Cardiac septum (tissue), 1 donor: ENCODE measurements around the gene ARHGAP4. TPM values are rescaled to one million over a fixed set of nuclear protein-coding genes. Genes with fewer than 3 reads are reported as not detected.

Experiments
- DNase-seq: peaks from one replicate; pipeline ENCODE4 v3.0.0-alpha.2; 2020; ENCODE audit warnings: low spot score
- intact Hi-C: fragments of 100-400 bp; cut with DNase I; formaldehyde crosslinking; loops from one replicate; pipeline ENCODE4 v1.14.0; 2022
- total RNA-seq: library from RNA; stranded (reverse); fragmentation: NEBNext Ultra II Directional; extraction: Animal tissue kit (Norgen Biotek cat#: 25700); gene quantifications from one replicate; pipeline ENCODE4 v1.2.1, GENCODE V29; 2021
- donor health status: DM: no; HTN: no; CAD: no.

ARHGAP4 gene
- total RNA-seq, 1 donor from 2014 or later: 22.9 TPM

DNA sequence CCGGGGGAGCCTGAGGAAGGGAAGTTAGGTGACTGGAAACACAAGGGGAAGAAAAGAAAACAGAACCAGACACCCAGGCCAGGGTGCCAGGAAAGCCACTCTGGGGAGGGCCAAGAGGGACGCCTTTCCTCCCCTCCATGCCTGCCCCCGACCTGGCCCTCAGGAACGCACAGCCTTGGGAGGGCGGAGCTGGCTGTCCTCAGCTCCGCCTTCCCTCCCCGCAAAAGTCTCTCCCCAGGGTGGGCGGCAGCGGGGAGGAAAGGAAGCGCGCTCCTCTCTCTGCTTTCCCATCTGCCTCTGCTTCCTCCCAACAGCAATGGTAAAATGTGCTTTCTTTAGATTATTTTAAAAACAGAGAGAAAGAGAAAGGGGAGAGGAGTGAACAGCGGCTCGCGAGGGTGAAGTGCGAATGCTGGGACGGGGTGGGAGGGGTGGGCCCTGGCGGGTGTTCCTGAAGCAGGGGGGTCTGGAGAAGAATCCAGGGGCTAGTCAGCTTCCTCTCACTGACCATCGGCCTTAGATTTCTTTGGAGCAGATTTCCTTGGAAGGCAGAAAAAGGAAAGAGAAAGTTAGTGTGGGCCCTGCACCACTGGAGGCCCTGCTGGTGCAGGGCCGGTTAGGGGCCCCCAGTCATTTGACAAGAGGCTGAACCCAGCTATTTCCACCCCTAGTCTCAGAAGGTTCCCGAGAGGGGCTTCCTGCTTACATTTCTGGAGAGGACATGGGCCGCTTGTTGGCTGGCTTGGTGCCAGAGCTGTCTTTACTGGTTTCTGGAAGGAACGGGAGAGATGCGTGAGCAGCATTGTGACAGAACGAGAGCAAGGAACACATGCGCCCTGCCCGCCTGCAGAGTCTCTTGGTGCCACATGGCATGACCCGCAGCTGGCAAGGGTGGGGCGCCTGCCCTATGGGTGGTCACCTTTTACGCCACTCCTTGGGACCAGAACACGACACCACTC, 23.1 kb upstream of the ARHGAP4 start:
- DNase-seq: no peak
- intact Hi-C loops: no loop called here

DNA sequence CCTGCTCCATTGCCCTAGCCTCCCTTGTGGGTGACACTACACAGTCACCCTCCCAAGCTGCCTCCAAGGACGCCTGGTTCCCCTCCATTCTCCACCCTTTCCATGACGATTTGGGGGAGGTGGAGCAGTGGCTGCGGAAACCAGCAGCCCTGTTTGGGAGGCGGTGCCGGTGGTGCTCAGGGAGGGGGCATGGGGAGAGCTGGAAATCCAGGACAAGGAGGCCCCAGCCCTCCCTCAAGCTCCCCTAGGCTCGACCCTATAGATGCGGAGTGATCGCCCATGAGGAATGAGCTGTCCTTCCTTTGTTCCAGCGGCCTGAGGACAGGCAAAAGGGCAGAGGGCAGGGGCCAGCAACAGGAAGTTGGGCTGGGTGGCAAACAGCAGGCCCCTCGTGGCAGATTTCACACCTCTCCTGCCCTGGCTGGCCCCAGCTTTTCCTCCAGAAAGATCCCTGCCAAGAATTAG, 22.0 kb upstream of the ARHGAP4 start:
- no peak for DNase-seq
- intact Hi-C loops: no loop called here

DNA sequence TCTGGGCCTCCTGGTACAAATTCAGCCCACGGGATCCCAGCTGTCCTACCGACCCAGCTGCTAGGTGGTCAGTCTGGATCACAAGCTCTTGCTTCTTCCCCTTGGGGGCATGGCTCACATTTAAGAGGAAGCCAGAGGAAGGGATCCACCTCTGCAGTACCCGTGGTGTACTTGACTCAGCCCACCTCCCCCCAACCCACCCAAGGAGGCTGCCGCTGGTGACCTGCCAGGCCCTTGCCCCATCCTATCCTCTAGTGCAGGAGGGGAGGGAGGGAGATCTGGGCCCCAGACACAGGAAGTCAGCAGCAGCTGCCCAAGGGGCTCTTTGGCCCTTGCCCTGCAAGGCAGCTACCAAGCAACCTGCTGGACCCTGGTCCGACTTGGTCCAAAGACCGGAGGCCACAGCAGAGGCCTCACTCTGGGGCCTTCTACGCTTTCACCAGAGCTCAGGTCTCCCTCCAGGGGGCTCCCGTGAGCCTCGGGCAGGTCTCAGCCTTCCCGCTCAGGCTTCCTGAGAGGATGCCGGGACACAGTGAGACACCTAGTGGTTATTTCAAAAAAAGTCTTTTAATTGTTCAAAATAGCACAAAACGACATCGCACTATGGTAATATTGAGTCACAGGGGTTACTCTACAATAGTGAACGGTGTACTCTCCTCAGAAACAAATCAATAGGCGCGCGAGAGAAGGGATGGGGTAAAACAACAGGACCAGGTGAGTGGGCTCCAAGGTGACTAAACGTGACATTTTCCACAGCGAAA, 21.1 kb upstream of the ARHGAP4 start:
- intact Hi-C loops: no loop called here
- peak; percentile 89 for DNase-seq

- DNase-seq: no peak
- intact Hi-C loops: no loop called here
These were observed 20.2 kb upstream of the ARHGAP4 start for GRCh38 chrX:153945956-153946943.

GRCh38 chrX:153944800-153945150, 18.7 kb upstream of the ARHGAP4 start:
- DNase-seq: no peak
- intact Hi-C loops: no loop called here

DNA sequence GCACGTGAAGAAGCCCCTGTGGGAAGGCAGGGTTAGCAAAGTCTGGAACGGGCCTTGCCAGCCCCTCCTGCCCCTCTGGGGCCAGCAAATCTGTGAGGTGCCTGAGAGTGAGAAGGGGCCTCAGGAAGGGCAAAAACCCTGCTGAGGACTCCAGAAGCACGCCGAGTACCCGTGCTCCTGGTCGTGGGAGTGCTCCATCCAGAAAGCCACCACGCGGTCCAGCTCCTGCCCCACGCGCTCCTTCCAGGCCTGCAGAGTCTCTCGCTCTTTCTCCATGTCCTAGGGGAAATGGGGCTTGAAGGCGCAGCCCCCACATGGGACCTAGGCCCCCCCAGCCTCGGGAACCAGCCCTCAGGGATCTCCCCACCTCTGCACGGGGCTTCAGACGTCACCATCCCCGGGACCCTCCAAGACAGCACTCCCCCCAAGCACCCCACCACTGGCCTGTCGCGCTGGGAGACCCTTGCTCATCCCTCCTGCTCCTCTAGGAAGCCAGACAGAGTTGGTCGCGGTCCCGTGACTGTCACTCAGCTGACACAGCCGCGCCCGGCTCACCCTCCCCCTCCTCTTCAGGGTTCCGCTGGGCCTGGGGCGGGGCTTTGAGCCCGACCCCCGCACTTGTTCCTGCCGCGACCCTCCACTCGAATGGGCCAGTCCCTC, 18.2 kb upstream of the ARHGAP4 start, which contains the start of gene RENBP:
TSS of gene RENBP (minus strand) at position 504 of the 660 bp plus-strand sequence. CDS start at position 471, 33 bp downstream.
- DNase-seq: peak; percentile 91
- intact Hi-C loops: no loop called here

DNA sequence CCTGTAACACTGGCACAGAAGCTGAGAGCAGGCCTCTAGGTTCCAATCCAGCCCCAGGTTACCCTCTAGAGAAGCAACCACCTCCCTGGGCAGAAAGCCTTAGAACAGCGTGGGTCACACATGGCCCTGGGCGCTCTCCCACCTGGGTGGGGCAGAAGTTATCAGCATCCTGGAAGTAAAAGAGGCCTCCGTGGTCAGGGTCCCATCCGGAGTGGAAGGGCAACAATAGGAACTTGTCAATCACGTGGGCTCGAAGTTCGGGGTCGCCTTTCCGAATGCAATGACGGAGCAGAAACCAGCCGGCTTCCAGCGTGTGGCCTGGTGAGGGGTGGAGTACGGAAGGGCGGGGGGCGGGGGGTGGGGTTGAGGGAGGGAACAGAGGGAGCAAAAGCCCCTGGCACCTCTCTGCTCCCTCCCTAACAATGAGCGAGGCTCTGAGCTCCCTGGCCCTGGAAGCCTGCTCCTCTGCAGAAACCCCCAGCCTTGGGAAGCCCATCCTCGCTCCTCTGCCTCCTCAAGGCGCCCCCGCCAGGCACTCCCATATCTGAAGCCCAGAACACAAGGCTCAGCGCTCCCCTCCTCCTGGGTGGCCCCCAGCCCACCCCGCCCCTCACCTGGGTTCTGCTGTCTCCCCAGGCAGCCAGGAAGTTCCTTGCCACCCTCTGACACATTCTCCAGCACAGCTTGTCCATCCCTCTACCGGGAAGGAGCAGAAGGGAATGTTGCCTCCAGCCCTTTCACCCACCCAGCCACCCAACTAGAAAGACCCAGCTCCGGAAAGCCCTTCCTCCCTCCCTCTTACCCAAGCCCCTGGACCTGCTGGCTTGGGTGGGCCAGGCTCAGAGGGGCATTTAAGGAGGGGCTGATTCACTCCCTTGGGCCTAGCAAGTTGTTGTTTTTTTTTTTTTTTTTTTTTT, 15.5 kb upstream of the ARHGAP4 start:
- intact Hi-C loops: no loop called here
- DNase-seq: no peak

DNA sequence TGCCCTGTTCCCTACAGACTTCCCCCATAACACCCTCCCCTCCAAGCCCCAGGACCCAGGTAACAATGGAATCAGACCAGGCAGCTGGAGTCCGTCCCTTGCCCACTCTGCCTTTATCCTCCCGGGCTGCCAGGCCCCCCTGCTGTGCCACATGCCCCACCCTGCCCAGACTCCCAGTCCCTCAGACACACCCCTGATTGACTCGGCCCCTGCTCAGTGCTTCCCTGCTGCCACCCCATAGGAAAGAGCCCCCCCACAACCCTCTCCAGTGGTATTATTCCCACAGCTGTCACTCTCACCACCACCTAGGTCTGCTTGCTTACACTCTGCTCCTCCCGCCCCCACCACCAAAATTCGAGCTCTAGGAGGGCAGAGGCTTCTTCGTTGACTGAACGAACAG, 13.5 kb upstream of the ARHGAP4 start:
- intact Hi-C loops: no loop called here
- no peak for DNase-seq

- DNase-seq: no peak
- intact Hi-C loops: no loop called here
These were observed 12.2 kb upstream of the ARHGAP4 start for GRCh38 chrX:153938226-153938786.

DNA sequence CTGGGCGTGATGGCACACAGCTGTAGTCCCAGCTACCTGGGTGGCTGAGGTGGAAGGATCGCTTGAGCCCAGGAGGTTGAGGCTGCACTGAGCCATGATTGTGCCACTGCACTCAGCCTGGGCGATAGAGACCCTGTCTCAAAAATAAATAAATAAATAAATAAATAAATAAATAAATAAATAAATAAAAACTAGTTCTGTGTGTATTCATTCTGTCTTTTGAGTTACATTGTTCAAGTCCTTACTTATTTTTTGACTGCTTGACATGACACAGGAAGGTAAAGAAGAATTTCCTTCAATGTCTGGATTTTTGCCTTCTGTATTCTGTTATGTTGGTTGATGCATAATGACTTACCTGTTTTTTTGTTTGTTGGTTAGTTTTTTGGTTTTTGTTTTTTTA, 11.0 kb upstream of the ARHGAP4 start:
- no peak for DNase-seq
- intact Hi-C loops: no loop called here

DNA sequence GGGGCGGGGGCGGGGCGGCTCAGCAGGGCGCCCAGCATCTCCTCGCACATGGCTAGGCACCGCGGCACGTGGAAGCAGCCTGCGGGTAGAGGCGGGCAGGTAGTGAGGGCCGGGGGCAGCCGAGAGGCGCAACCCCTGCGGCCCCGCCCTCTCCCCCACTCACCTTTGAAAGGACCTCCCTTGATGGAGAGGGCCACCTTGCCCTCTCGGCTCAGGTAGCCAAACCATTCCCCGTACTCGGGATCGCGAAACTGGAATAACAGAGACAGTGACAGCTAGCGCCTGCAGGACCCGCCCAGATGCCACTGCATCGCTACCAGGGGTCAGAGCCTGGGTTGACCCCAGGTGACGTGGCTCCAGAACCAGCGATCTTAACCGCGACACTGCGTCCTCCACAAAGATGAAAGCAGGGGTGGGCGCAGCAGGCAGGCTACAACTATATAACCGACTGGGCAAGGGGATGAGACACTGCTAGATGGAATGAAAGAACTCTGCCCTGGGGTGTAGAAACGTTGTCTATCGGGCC, 9.3 kb upstream of the ARHGAP4 start:
- DNase-seq: no peak
- intact Hi-C loops: loop anchor here (2.0 kb wide), 1 partner anchor 35 kb away; the partner anchor contains the start of gene HCFC1

GRCh38 chrX:153934762-153935325, 8.8 kb upstream of the ARHGAP4 start, which contains the start of gene NAA10:
Gene NAA10, minus strand, starts transcription at chrX:153935037. Its CDS starts 133 bp downstream, at chrX:153934904.
- intact Hi-C loops: loop anchor here (2.0 kb wide), 1 partner anchor 36 kb away; the partner anchor contains the start of gene HCFC1
- DNase-seq: peak; percentile 89

- intact Hi-C loops: loop anchor here (2.0 kb wide), 1 partner anchor 37 kb away; the partner anchor contains the start of gene HCFC1
- DNase-seq: no peak
These were observed 8.2 kb upstream of the ARHGAP4 start for GRCh38 chrX:153934148-153934761.

DNA sequence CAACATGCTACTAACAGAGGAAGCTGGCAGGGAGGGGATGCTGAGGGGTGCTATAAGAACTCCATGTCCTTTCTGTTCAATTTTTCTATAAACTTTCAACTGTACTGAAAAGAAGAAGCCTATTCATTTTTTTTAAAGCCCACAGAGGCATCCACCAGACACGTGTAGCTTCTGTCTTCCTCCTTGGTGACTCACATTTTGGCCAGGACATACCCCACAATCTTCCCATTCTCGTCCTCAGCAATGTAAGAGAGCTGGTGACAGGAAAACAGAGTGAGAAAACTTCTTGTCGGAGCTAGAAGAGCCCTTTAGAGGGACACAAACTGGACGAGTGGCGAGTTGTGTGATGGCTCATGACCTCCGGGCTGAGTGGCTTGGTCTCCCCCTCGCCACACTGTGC, 7.7 kb upstream of the ARHGAP4 start:
- DNase-seq: no peak
- intact Hi-C loops: loop anchor here (2.0 kb wide), 1 partner anchor 37 kb away; the partner anchor contains the start of gene HCFC1

DNA sequence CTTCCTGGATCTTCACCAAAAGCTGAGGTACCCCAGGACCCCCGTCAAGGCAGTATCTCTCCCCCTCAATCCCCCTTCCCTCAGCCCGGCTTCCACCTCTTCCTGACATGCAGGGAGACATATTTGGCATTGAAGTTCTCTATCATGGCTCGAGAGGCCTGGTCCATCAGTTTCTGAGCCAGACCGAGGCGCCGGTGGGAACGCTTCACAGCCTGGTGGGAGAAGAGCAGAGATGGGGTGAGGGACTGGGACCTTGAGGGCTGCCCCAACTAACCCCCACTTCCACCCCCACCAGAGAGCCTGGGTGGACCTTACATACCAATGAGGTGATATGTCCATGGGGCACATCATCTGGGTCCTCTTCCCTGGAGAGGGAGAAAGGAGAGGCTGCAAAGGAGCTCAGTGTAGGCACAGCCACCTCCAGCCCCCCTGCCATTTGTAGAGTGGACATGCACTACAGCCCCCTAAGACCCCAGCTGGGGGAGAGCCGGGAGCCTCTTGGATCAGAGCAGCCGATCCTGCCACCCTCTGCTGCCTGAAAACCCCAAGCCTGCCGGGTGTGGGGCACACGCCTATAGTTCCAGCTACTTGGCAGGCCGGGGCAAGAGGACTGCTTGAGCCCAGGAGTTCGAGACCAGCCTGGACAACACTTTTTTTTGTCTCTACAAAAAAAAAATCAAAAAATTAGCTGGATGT, 6.3 kb upstream of the ARHGAP4 start:
- DNase-seq: no peak
- intact Hi-C loops: no loop called here

GRCh38 chrX:153931748-153932147, 5.7 kb upstream of the ARHGAP4 start:
- no peak for DNase-seq
- intact Hi-C loops: no loop called here
